Neural crest cell (in vitro differentiated cells): ENCODE measurements around the gene TFRC. TPM values are rescaled to one million over a fixed set of nuclear protein-coding genes. Genes with fewer than 3 reads are reported as not detected.
"Not testable (repeated sequence)": the region's sequence is repeated elsewhere in the genome, so short reads cannot be mapped to it uniquely, and the experiment has no call there.

Source experiments
- DNase-seq: peaks from one replicate; pipeline ENCODE4 v3.0.0; 2021; ENCODE audit warnings: low read depth, mixed read lengths, low spot score
- H3K27ac Mint-ChIP-seq: one replicate; pipeline ENCODE4 v1.8.0; 2021; ENCODE audit warnings: mild to moderate bottlenecking, mixed read lengths; ENCODE audit not compliant: unreplicated experiment
- H3K27me3 Mint-ChIP-seq: 2 replicates; pipeline ENCODE4 v1.8.0; 2021; ENCODE audit warnings: low read depth, mild to moderate bottlenecking, mixed read lengths
- H3K36me3 Mint-ChIP-seq: 2 replicates; pipeline ENCODE4 v1.8.0; 2021; ENCODE audit warnings: low read depth, mild to moderate bottlenecking, mixed read lengths
- H3K4me1 Mint-ChIP-seq: 2 replicates; pipeline ENCODE4 v1.8.0; 2021; ENCODE audit warnings: mixed read lengths
- H3K4me3 Mint-ChIP-seq: one replicate; pipeline ENCODE4 v1.8.0; 2021; ENCODE audit warnings: mild to moderate bottlenecking, mixed read lengths
- H3K9me3 Mint-ChIP-seq: 2 replicates; pipeline ENCODE4 v1.8.0; 2021; ENCODE audit warnings: mixed read lengths
- total RNA-seq: library from RNA; stranded (reverse); gene quantifications from 2 replicates; pipeline ENCODE4 v1.2.1, GENCODE V29; 2021
- TF ChIP-seq, protein P1 (sequence below): fragments of 200-600 bp; sonication (generic); conservative IDR thresholded peaks from 2 replicates; pipeline ENCODE4 v1.5.0; 2021; ENCODE audit warnings: antibody characterized with exemption, mild to moderate bottlenecking

TFRC gene
- total RNA-seq, 1 donor from 2014 or later = 84.4 TPM

DNA sequence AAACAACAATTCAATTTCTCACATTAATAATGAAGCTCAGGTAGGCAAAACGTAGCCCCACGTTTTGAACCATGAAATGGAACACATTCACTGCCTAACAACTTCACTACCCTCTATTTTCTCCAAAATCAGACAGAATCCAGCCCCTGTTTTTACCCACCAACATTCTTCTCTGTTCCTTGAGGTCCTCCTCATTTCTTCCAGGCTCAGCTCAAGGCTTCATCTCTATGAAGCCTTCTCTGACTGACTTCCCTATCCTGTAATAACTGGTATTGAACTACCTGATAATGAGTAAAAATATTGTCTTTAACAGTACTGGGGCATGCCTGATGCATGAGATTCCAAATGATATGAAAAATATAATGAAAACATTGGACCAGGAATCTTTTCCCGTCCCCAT is 2.2 kb downstream of the TFRC start:
- TF ChIP-seq, protein P1, sequence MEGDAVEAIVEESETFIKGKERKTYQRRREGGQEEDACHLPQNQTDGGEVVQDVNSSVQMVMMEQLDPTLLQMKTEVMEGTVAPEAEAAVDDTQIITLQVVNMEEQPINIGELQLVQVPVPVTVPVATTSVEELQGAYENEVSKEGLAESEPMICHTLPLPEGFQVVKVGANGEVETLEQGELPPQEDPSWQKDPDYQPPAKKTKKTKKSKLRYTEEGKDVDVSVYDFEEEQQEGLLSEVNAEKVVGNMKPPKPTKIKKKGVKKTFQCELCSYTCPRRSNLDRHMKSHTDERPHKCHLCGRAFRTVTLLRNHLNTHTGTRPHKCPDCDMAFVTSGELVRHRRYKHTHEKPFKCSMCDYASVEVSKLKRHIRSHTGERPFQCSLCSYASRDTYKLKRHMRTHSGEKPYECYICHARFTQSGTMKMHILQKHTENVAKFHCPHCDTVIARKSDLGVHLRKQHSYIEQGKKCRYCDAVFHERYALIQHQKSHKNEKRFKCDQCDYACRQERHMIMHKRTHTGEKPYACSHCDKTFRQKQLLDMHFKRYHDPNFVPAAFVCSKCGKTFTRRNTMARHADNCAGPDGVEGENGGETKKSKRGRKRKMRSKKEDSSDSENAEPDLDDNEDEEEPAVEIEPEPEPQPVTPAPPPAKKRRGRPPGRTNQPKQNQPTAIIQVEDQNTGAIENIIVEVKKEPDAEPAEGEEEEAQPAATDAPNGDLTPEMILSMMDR = no peak
- Mint-ChIP-seq H3K9me3 (no peaks in the 10 kb centered on the region), H3K4me1 (peaks cover 29% of the 10 kb centered on the region), H3K4me3 (peak overlapping the region; percentile 96), H3K27ac (no peak overlapping the region), H3K36me3 (peaks cover 2% of the 10 kb centered on the region), H3K27me3 (no peaks in the 10 kb centered on the region)
- DNase-seq = no peak

DNA sequence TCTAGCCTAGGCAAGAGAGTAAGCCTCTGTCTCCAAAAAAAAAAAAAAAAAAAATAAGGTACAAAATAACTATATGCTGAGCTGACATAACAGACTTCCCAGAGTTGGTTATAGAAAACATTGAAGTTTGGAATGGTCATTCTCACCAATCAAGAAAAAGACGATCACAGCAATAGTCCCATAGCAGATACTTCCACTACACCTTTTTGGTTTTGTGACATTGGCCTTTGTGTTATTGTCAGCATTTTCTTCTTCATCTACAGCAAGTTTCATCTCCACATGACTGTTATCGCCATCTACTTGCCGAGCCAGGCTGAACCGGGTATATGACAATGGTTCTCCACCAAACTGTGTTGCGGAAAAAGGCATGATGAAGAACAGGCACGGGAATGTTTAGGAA is 6.9 kb downstream of the TFRC start:
- Mint-ChIP-seq H3K9me3 (no peaks in the 10 kb centered on the region), H3K4me3 (no peak overlapping the region), H3K27me3 (no peaks in the 10 kb centered on the region), H3K27ac (no peak overlapping the region), H3K36me3 (peaks cover 7% of the 10 kb centered on the region), H3K4me1 (peaks cover 14% of the 10 kb centered on the region)
- no peak for DNase-seq
- TF ChIP-seq, protein P1 = no peak

DNA sequence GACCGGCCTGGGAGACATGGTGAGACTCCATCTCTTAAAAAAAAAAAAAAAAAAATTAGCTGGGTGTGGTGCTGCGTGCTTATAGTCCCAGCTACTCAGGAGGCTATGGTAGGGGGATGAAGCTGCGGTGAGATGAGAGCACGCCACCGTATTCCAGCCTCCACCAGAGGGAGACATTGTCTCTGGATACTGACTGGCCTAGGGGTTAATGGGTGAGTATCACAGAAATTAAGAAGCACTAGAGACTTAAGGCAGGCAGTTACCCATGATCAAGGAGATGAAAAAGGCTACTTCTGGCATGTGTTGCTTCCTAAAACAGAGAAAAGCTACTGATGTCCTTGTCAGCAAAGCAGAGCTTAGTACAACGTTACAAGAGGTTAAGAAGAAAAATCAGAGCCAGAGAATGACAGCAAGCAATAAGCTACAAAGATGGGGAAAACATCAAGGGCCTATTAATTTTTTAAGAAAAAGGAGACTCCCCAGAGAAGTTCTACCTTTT is 8.6 kb downstream of the TFRC start:
- peaks cover 7% of the 10 kb centered on the region for H3K36me3 Mint-ChIP-seq
- DNase-seq = peak; percentile 63
- no peaks in the 10 kb centered on the region for H3K27me3 Mint-ChIP-seq
- H3K27ac Mint-ChIP-seq = no peak overlapping the region
- TF ChIP-seq, protein P1 = peak; percentile 86
- peaks cover 5% of the 10 kb centered on the region for H3K4me1 Mint-ChIP-seq
- peak overlapping the region; percentile 7 for H3K4me3 Mint-ChIP-seq
- no peaks in the 10 kb centered on the region for H3K9me3 Mint-ChIP-seq

DNA sequence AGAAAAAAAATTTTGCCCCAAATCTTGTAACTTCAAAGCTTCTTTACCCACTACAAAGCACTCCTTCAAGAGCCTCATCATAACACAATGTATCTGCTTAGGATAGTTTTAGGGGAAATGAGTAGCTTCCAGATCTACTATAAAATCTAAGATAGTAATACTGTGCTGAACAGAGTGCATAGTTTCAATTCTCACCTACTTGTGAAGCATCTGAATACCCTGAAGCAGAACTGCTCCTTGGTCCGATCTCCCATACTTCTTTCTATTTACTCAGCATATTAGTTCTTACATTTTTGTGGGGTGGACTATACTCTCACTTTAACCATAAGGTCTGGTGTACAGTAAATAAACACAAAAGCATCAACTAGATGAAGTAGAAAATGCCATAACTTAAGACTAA is 9.6 kb downstream of the TFRC start:
- TF ChIP-seq, protein P1 = no peak
- Mint-ChIP-seq H3K4me3 (no peak overlapping the region), H3K9me3 (no peaks in the 10 kb centered on the region), H3K4me1 (no peaks in the 10 kb centered on the region), H3K27me3 (no peaks in the 10 kb centered on the region), H3K27ac (no peak overlapping the region), H3K36me3 (peaks cover 7% of the 10 kb centered on the region)
- DNase-seq = no peak

DNA sequence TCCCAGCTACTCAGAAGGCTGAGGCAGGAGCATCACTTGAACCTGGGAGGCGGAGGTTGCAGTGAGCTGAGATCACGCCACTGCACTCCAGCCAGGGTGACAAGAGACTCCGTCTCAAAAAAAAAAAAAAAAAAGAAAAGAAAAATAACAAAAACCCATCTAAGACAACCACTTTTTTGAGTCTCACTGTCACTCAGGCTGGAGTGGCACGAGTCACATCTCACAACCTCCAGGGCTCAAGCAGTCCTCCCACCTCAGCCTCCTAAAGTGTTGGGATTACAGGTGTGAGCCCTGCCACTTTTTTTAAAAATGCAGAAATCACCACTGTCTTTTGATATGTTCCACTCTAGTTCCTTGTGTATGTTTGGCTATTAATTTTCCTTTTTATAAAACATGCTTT is 13.1 kb downstream of the TFRC start:
- not testable (repeated sequence) for H3K4me3 Mint-ChIP-seq, H3K27ac Mint-ChIP-seq, DNase-seq, H3K9me3 Mint-ChIP-seq, H3K4me1 Mint-ChIP-seq, H3K27me3 Mint-ChIP-seq, H3K36me3 Mint-ChIP-seq

DNA sequence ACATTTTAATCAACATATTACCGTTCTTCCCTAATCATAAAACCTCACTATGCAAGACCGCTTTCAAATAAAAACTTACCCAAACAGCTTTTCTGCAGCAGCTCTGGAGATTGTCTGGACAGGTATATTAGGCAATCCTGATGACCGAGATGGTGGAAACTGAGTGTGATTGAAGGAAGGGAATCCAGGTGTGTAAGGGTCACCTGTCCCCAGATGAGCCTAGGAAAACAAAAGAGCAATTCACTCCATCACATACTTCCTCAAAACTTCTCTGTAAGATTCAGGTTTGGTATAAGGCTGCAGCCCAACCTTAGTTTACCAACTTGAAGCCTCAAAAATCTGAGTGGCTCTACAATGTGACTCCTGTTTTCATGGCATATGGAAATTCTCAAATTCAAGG is 14.5 kb downstream of the TFRC start:
- Mint-ChIP-seq H3K36me3 (peaks cover 7% of the 10 kb centered on the region), H3K27me3 (no peaks in the 10 kb centered on the region), H3K27ac (no peak overlapping the region), H3K9me3 (no peaks in the 10 kb centered on the region), H3K4me1 (no peaks in the 10 kb centered on the region), H3K4me3 (no peak overlapping the region)
- TF ChIP-seq, protein P1 = no peak
- DNase-seq = no peak
